ENCODE results near the gene GRM8. TPM values are rescaled to one million over a fixed set of nuclear protein-coding genes. Genes with fewer than 3 reads are reported as not detected.

GRM8 gene
- polyA plus RNA-seq, 1 donor (not counting 4 experiments of a cell fraction or from before 2014, with no cell fraction given), result not detected

DNA sequence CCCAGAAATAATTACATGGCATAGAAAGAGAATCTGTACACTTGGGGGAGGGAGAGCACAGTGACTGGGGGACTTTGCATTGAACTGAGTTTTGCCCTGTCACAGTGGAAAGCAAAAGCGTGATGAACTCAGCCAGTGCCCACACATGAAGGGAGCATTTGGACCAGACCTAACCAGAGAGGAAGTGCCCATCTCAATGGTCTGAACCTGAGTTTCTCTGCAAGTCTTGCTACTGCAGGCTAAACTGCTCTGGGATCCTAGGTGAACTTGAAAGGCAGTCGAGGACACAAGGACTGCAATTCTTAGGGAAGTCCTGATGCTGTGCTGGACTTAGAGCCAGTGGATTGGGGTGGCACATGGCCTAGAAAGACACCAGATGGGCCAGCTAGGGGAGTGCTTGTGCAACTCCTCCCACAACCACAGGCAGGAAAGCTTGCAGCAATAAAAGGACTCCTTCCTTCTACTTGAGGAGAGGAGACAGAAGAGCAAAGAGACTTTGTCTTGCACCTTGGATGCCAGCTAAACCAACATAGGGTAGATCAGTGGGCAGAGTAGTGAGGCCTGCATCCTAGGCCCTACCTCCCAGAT is 259.0 kb downstream of the GRM8 start:
- H3K27ac ChIP-seq (ENCODE audit: control insufficient read depth, insufficient read depth, low read length), result no peak overlapping the region
- H3K4me1 ChIP-seq (ENCODE audit: control insufficient read depth, extremely low read depth, insufficient read depth, low read length), result no peaks in the 10 kb centered on the region
- no peaks in the 10 kb centered on the region for H3K27me3 ChIP-seq (ENCODE audit: control insufficient read depth, extremely low read depth, insufficient read depth, low read length)
- no peaks in the 10 kb centered on the region for H3K79me2 ChIP-seq (ENCODE audit: control insufficient read depth, insufficient read depth, low read length)
- H3K36me3 ChIP-seq (ENCODE audit: control insufficient read depth in 2 of 2, extremely low read depth in 1 of 2, insufficient read depth in 2 of 2, low read length in 2 of 2), result no peaks in the 10 kb centered on the region
- DNase-seq (ENCODE audit: low read depth, low spot score) (no peak), FAIRE-seq (no peak)
- no peaks in the 10 kb centered on the region for H4K20me1 ChIP-seq (ENCODE audit: control insufficient read depth, extremely low read depth, insufficient read depth, low read length)
- H3K4me3 ChIP-seq (ENCODE audit: control insufficient read depth in 2 of 3, extremely low read depth in 1 of 3, insufficient read depth in 2 of 3, low read depth in 1 of 3, low read length in 3 of 3), result no peak overlapping the region
- no peaks in the 10 kb centered on the region for H3K9me3 ChIP-seq (ENCODE audit: control insufficient read depth, low read depth, low read length)
- H3K9me1 ChIP-seq (ENCODE audit: control insufficient read depth, extremely low read depth, insufficient read depth, low read length), result no peaks in the 10 kb centered on the region
- H3K4me2 ChIP-seq (ENCODE audit: control insufficient read depth, extremely low read depth, insufficient read depth, low read depth, low read length), result no peak overlapping the region
- TF ChIP-seq CTCF (optimal IDR thresholded peaks at IDR 0.05 in 1 of 3, IDR thresholded peaks at IDR 0.05 in 1 of 3, conservative IDR thresholded peaks at IDR 0.05 in 1 of 3; ENCODE audit: extremely low read depth in 1 of 3, insufficient read depth in 2 of 3, low read length in 3 of 3) (no peak), EZH2 (IDR thresholded peaks at IDR 0.05; ENCODE audit: low read length) (no peak)
- no peak overlapping the region for H3K9ac ChIP-seq (ENCODE audit: control insufficient read depth, extremely low read depth, insufficient read depth, low read length)
- no peak overlapping the region for H2AFZ ChIP-seq (ENCODE audit: control insufficient read depth, low read length)
- dilution Hi-C loops (cut with MboI; ENCODE audit: extremely low pct_ligation_motif_present, low sequenced_read_pairs), result no loop called here

DNA sequence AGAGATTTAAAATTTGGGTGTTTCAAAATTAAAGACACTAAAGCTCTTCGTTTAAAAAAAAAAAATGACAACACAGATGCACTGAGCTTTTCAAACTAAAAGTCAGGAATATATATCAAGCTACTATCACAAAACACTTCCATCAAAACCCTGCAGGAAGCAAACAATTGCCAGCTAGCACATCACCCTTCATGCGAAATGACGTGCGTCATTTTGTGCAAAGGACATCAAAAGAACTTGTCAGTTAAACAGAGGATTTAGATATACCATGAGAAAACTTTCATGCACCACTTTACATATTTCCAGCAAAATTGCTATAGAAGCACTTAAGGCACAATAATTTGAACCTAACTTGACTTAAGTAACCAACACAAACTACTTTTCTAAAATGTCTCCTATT is 264.7 kb downstream of the GRM8 start:
- no peak overlapping the region for H3K9ac ChIP-seq (ENCODE audit: control insufficient read depth, extremely low read depth, insufficient read depth, low read length)
- no peak for FAIRE-seq

More for the DNA sequence above, 264.7 kb downstream of the GRM8 start:
- Histone ChIP-seq H4K20me1 (ENCODE audit: control insufficient read depth, extremely low read depth, insufficient read depth, low read length) (no peaks in the 10 kb centered on the region), H3K4me3 (ENCODE audit: control insufficient read depth in 2 of 3, extremely low read depth in 1 of 3, insufficient read depth in 2 of 3, low read depth in 1 of 3, low read length in 3 of 3) (no peak overlapping the region), H2AFZ (ENCODE audit: control insufficient read depth, low read length) (no peak overlapping the region), H3K4me1 (ENCODE audit: control insufficient read depth, extremely low read depth, insufficient read depth, low read length) (no peaks in the 10 kb centered on the region), H3K79me2 (ENCODE audit: control insufficient read depth, insufficient read depth, low read length) (no peaks in the 10 kb centered on the region), H3K9me3 (ENCODE audit: control insufficient read depth, low read depth, low read length) (no peaks in the 10 kb centered on the region), H3K27ac (ENCODE audit: control insufficient read depth, insufficient read depth, low read length) (no peak overlapping the region), H3K9me1 (ENCODE audit: control insufficient read depth, extremely low read depth, insufficient read depth, low read length) (no peaks in the 10 kb centered on the region), H3K27me3 (ENCODE audit: control insufficient read depth, extremely low read depth, insufficient read depth, low read length) (no peaks in the 10 kb centered on the region), H3K36me3 (ENCODE audit: control insufficient read depth in 2 of 2, extremely low read depth in 1 of 2, insufficient read depth in 2 of 2, low read length in 2 of 2) (no peaks in the 10 kb centered on the region), H3K4me2 (ENCODE audit: control insufficient read depth, extremely low read depth, insufficient read depth, low read depth, low read length) (no peak overlapping the region)
- dilution Hi-C loops (cut with MboI; ENCODE audit: extremely low pct_ligation_motif_present, low sequenced_read_pairs), result no loop called here
- no peak for TF ChIP-seq CTCF (optimal IDR thresholded peaks at IDR 0.05 in 1 of 3, IDR thresholded peaks at IDR 0.05 in 1 of 3, conservative IDR thresholded peaks at IDR 0.05 in 1 of 3; ENCODE audit: extremely low read depth in 1 of 3, insufficient read depth in 2 of 3, low read length in 3 of 3)
- TF ChIP-seq EZH2 (IDR thresholded peaks at IDR 0.05; ENCODE audit: low read length), result no peak
- DNase-seq (ENCODE audit: low read depth, low spot score), result no peak
